Non-pigmented ciliary epithelial cell (primary cell): ENCODE data around the gene DRAM1.
A peak's percentile ranks its signal among the peaks of the same experiment; 100 is the strongest.
"Not testable (repeated sequence)": the region's sequence is repeated elsewhere in the genome, so short reads cannot be mapped to it uniquely, and the experiment has no call there.

Experiments used
- DNase-seq: peaks from one replicate; pipeline ENCODE4 v3.0.0-alpha.2; 2010; ENCODE audit warnings: low read depth

The DRAM1 gene

DNA sequence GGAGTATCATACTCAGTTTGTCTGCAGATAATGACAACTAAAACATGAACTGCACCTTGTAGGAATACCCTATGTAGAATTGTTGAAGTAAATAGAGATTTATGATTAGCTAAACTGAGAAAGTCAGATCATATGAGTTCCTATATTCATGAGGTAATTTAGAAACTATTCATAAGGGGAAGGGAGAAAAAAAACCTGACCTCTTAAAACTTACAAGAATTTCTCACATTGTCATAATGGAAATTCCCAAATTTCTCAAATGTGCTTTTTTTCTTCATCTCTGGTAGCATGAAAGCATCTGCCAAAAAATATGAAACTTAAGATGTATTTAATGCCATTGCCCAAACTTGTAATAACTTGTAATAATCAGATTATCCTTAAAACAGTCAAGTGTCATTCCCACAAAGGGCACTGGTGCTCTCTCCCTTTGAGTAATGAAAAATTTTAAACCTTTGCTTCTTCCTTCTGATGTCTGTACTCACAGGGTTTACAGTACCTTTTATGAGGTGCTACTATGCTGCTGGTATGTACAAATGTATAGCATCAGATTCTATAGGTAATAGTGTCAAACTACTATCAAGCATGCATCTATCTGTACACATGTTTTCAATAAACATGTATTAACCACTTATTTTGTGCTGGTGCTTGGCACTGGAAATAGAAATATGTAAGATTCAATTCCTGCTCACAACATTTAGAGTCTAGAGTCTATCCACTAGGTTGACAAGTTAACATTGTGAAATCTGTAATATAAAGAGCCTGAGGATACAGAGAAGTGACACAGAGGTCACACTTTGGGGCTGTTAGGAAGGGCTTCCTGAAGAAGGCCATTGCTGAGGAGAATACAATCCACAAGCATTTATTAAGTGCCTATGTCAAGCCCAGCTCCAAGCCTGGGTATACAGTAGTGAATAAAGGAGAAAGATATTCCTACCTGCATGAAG lies 17.4 kb upstream of the DRAM1 start:
- DNase-seq: no peak

DNA sequence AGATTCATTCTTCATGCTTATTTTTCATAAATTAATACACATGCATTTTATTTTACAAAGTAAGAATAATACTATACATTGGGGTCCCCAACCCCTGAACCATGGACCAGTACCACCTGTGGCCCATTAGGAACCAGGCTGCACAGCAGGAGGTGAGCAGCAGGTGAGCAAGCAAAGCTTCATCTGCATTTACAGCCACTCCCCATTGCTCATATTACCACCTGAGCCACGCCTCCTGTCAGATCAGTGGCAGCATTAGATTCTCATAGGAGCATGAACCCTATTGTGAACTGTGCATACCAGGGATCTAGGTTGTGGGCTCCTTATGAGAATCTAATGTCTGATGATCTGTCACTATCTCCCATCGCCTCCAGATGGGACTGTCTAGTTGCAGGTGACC lies 15.7 kb upstream of the DRAM1 start:
- DNase-seq: not testable (repeated sequence)

DNA sequence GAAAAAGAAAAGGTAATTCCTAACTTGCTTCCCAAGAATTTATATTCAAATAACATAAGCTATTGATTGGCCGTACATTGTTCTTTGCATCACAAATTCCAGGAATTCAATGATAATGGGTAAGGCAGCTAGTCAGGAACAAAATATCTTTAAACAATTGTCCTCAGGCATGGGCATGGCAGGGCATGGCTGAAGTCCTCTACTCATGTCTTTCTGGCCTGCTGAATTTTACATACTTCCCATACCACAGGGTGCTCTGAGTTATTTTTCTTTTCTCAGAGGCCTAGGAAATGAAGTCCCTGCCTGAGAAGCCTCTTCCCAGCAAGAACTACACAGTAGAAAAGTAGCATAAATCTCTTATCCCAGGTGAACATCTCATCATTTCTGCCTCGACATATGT lies 15.1 kb upstream of the DRAM1 start:
- no peak for DNase-seq

DNA sequence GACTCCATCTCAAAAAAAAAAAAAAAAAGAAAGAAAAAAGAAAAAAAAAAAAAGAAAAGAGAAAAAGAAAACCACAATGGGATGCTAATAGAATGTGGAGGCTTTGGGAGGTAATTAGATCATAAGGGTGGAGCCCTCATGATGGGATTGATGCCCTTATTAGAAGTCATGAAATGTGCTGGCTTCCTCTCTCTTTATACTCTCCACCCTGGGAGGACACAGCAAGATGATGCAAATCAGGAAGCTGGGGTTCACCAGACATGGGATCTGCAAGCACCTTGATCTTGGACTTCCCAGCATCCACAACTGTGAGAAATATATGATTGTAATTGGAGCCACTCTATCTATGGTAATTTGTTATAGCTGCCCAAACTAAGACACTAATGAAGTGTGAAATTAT lies 13.4 kb upstream of the DRAM1 start:
- no peak for DNase-seq

DNA sequence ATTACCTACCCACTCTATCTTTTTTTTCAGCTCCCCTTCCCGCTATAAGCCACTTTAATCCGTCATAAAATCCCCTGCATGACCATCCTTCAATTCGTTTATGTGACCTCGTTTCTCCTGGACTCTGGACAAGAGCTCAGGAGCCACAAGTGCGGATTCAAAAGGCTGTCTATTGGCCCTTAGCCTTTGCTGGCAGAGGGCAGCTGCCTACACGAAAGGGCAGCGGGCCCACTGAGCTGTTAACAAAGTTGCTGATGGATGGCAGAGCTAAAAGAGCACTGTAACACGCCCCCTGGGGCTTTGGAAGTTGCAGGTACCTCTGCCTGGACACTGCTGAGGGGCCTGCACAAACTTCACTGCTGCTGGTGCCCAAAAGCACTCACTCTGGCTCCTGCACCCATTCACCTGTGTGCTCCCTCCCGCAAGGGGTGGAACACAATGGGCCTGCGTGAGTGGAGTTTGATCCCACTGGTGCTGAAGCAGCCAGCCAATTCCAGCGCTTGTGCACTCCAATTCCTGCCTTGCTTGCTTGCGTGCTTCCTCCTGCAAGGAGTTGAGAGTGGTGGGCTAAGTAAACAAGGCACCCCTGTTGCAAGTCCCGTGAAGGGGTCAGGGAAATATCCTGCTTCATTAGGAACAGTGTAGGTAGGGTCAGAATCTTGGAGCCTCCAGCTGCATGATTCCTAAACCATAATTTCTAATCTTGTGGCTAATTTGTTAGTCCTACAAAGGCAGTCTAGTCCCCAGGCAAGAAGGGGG lies 10.6 kb upstream of the DRAM1 start:
- DNase-seq: no peak

DNA sequence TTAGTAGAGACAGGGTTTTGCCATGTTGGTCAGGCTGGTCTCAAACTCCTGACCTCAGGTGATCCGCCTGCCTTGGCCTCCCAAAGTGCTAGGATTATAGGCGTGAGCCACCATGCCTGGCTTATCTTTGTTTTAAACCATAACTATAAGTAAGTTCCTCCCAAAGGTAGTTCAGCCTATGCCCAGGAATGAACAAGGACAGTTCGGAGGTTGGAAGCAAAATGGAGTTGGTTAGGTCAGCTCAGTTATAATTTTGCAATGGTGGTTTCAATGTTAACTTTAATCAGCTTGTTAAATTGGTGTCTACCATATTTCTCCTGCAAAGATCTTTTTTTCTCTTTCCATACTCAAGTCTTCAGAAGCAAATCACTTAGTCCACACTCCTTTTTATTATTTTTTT lies 9.8 kb upstream of the DRAM1 start:
- not testable (repeated sequence) for DNase-seq

DNA sequence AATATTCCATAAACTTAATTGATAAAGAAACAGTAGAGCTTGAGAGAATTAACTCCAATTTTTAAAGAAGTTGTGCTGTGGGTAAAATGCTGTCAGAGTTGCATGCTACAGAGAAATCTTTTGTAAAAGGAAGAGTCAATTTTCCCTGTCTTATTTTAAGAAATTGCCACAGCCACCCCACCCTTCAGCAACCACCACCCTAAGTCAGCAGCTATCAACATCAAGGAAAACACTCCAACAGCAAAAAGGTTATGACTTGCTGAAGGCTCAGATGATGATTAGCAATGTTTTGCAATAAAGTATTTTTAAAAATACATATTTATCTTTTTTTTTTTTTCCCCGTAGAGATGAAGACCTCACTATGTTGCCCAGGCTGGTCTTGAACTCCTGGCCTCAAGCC lies 6.5 kb upstream of the DRAM1 start:
- DNase-seq: no peak

DNA sequence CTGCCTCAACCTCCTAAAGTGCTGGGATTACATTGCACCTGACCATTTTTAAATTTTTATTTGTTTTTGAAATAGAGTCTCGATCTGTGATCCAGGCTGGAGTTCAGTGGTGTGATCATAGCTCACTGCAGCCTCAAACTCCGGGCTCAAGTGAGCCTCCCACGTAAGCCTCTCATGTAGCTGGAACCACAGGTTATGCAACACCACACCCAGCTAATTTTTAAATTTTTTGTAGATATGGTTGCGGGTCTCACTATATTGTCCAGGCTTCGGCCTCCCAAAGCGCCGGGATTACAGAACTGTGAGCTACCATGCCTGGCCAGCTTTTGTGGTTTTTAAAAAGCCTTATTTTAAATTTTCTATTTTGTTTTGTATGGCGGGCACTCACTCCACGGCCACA lies 2.2 kb upstream of the DRAM1 start:
- DNase-seq: no peak

DNA sequence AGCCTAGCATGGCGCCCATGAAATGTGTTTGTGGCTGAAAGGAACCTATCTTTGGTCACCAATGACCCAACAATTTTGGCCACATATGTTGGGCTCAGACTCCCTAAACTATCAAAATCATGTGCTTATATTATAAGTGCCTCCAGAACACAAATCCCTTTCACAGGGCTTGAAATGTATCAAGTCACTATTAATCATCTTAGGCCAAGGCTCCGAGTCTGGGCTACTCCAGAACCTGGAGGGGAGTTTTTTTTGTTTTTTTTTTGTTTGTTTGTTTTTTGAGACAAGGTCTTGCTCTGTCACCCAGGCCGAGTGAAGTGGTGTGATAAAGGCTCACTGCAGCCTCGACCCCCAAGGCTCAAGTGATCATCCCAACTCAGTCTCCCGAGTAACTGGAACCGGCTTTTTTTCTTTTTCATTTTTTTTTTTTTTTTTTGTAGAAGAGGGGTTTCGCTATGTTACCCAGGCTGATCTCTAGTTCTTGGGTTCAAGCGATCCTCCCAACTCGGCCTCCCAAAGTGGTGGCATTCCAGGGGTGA lies 989 bp upstream of the DRAM1 start:
- DNase-seq: no peak

DNA sequence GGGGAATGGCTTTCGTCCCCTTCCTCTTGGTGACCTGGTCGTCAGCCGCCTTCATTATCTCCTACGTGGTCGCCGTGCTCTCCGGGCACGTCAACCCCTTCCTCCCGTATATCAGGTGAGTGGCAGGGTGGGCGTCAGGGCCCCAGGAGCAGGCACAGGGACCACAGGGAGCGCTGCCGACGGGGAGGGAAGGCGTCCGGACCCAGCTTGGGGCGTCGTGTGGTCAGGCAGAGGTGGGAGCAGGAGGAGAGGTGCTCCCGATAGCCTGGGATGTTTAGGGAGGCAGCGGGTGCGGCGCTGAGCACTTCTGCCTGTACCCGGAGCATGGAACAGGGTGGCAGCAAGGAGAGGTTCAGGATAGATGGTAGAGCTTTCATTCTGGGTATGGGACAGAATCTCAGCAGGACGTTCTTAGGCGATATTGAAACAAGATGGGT lies 444 bp downstream of the DRAM1 start:
- DNase-seq: no peak

DNA sequence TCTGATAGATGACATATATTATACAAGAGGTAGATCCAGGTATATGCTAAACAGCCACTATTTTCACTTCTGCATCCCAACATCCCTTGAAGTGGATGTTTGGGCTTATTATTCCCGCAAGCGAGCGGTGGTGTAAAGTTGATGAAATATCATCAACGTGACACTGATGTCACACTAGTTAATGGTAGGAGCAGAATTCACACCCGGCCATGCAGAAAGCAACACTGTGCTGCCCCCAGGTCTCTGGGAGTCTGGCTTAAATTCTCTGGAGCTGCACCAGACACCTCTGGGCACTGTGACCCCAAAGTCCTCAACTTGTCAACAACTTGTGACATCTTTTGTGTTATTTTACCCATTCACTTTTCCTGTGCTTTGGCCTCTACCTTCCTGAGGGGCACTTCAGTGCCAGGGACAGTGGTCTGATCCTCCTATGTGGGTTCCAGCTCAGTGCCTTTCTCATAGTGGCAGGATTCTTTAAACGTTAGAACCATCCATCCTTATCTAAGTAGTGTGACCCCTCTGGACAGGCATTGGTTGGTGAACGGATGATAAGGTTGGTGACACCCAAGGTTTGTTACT lies 952 bp downstream of the DRAM1 start:
- DNase-seq: no peak

DNA sequence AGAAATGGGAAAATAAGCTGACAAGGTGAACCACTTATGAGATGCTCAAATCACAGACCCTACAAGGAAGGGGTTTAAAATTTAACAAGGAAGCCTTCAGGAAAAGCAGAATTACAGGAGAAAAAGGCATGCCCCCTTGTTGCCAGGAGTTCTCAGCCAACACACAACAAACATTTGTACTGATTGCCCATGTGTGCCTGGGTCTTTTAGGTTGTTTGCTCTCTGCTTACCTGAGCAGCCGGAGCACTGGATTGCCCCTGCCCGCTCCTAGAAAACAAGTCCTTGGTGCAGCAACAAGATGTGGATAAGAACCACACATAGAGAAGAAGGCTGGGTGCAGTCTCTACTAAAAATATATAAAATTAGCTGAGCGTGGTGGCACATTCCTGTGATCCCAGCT lies 3.4 kb downstream of the DRAM1 start:
- no peak for DNase-seq

DNA sequence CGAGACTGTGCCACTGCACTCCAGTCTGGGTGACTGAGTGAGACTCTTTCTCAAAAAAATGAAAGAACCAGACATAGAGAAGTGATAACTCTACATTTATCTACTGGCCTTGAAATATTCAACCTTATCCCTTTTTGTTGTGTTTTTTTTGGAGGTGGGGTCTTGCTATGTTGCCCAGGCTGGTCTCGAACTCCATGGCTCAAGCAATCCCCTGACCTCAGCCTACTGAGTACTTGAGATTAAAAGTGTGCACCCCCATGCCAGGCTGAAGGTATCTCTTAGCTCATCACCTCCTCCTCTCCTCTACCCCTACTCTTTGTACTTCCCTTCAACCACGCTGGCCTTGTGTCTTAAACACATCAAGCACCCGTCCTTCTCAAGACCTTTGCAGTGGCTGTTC lies 3.8 kb downstream of the DRAM1 start:
- DNase-seq: no peak

DNA sequence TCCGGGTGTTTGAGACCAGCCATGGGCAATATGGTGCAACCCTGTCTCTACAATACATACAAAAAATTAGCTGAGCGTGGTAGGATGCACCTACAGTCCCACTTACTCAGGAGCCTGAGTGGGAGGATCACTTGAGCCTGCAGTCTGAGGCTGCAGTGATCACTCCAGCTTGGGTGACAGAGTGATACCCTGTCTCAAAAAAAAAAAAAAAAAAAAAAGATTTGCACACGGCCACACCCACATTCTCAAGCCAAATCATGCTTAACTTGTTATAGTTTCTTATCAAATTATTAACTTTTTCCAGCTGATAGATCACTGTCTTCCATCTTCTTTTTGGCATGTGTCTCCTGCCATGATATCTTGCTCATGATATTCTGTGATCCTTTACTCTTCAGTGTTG lies 6.8 kb downstream of the DRAM1 start:
- no peak for DNase-seq

DNA sequence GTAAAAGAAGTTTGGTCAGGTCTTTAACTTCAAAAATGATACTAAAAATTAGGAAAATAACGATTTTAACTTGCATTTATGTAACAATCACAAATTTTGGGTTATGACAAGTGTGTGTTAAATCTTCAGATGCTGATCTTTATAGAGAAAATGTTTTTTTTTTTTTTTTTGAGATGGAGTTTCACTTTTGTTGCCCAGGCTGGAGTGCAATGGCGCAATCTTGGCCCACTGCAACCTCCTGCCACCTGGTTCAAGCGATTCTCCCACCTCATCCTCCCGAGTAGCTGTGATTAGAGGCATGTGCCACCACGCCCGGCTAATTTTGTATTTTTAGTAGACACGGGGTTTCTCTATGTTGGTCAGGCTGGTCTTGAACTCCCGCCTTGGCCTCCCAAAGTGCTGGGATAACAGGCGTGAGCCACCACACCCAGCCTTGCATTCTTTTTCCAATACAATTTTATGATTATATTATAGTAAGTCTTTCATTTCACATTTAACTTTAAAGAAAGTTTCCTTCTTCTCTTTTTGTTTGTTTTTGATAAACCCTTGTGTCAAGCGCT lies 7.5 kb downstream of the DRAM1 start:
- DNase-seq: not testable (repeated sequence)

DNA sequence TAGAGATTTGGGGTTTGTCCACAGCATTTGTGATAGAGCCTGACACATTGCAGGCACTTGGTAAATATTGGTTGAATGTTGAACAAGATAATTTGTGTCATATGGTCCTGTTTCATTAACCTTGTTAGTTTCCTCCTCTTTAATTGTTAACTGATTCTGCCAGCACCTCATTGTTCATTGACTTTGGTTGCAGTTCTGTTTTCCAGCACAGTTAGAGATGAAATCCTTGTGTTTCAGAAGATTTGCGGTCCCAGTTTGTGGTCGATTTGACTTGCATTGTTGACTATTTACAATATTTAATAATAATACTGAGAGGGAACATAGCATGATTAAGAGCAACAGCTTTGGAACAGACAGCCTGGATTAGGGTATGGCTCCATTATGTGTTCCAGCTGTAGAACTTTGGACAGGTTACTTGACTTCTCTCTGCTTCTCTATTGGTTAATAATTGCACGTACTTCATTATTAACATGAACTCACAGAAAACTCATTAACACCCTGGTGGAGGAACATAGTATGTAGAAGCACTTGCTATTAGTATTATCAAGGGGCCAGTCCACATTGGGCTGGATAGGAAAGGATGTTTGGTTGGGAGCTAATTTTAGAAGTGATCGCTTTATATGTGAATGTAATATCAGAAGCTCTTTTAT lies 8.7 kb downstream of the DRAM1 start:
- no peak for DNase-seq

DNA sequence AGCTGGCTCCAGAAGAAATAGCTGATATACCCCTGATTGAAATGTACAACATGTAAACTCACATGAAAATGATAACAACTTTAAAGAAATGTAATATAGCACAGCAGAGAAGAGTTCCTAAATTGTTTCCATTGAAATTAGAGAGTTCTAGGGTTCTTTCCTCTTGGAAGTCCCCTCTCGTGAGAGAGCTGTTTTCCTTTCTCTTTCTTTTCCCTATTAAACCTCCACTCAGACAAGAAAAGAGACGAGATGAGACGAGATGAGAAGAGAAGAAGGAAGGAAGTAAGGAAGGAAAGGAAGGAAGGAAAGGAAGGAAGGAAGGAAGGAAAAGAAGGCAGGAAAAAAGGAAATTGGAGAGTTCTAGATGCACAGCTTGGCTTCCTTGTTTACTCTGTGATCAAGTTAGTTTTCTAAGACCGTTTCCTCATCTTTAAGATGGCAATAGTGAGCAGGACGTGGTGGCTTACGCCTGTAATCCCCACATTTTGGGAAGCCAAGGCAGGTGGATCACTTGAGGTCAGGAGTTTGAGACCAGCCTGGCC lies 11.9 kb downstream of the DRAM1 start:
- DNase-seq: no peak

DNA sequence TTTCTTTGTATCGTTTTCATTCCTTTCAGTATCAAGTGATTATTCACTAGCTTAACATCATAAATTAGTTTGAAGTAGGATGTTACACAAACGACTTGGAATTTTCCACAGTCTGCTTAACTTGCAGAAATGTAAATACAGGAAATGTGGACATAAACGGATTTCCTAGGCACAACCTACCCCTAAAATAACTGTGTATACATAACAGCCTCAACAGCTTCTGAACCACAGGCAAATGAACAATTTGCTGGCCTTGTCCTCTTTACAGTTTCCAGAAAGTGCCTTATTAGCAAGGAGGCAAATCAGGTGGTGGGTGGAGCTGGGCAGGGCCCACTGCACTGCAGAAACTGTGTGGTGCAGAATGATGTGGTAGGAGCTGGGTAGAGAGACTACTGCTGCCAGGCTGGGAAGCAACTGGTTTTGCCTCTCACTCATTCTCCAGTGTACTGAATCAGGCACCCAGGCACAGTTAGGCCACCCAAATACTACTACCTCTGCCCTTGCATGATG lies 14.1 kb downstream of the DRAM1 start:
- peak; percentile 54 for DNase-seq

DNA sequence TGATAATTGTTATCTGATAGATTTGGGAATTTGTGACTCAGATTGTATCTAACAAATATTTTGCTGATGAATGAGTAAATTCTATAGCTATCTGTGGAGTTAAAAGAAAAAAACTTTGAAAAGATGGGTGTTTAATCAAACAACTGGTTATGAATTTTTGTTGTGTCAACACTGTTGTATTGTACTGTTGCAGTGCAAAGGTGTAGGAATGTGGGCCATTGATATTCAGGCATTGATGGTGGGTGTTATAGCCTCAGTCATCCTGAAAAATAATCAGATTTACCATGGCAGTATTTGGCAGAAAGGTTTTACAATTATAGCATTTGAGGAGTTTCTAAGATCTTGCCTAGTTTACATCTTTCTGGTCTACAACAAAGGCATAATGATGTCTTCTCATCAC lies 15.4 kb downstream of the DRAM1 start:
- DNase-seq: no peak

DNA sequence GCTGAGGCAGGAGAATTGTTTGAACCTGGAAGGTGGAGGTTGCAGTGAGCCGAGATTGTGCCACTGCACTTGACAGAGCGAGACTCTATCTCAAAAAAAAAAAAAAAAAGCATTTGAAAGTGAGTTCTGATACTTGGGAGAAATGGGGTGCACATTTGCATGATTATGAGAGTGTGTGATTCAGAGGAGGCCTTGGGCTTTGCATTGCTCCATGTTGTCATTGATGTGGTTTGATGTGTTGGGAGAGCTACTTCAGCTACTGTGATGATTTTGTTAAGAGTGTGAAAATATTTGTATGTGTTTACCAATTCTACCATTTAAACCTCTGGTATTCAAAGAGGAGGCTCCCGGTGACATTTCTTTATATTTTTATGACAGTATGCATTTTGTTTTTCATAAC lies 24.4 kb downstream of the DRAM1 start:
- no peak for DNase-seq

DNA sequence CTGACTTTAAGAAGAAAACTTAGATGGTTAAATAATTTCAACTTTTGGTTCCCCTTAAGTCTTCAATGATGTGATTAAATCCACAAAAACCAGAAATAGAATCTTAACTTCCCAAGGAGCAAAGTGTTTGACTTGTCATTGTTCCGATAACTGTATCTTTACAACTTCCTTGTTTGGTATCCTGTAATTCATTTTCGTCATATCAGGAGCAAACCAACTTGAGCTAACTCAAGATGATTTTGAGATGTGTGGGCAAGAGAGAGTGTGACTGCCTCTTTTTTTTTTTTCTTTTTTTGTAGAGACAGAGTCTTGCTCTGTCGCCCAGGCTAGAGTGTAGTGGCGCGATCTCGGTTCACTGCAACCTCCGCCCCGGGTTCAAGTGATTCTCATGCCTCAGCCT lies 25.3 kb downstream of the DRAM1 start:
- DNase-seq: no peak
